Right atrium auricular region (tissue), 2 donors: ENCODE results near the gene B4GALT7. TPM values are rescaled to one million over a fixed set of nuclear protein-coding genes. Genes with fewer than 3 reads are reported as not detected.

Experiments
- DNase-seq: peaks from one replicate; pipeline ENCODE4 v3.0.0-alpha.2; 2019; ENCODE audit warnings: low spot score
- H3K27ac ChIP-seq, 2 donors: fragments of 200-600 bp; sonication (generic); 1 replicate in 1 of 2; 2 replicates in 1 of 2; pipeline ENCODE4 v1.5.1; 2016 to 2019
- H3K27me3 ChIP-seq, 2 donors: fragments of 200-600 bp; sonication (generic); one replicate each; pipeline versions ENCODE4 v1.5.1 to v1.6.0; 2017 to 2019
- H3K36me3 ChIP-seq: fragments of 200-600 bp; sonication (generic); one replicate; pipeline ENCODE4 v1.5.1; 2016
- H3K4me1 ChIP-seq, 2 donors: fragments of 200-600 bp; sonication (generic); one replicate each; pipeline versions ENCODE4 v1.5.1 to v1.6.0; 2017 to 2019
- H3K4me3 ChIP-seq, 2 donors: fragments of 200-600 bp; sonication (generic); 1 replicate in 1 of 2; 2 replicates in 1 of 2; pipeline ENCODE4 v1.5.1; 2017 to 2019; ENCODE audit warnings: mild to moderate bottlenecking in 1 of 2, moderate library complexity in 1 of 2
- H3K9me3 ChIP-seq, 2 donors: fragments of 200-600 bp; sonication (generic); one replicate each; pipeline ENCODE4 v1.5.1; 2019
- CTCF ChIP-seq, 2 donors: fragments of 200-600 bp; sonication (generic); IDR thresholded peaks; one replicate each; pipeline ENCODE4 v1.5.1; 2019; ENCODE audit warnings: antibody characterized with exemption in 2 of 2
- total RNA-seq, 2 donors: library from RNA; depleted of rRNA; stranded (reverse); fragments of >200 nt; gene quantifications; one replicate each; pipeline ENCODE4 v1.1.0, GENCODE V29; 2016

Gene B4GALT7
- total RNA-seq, 2 donors from 2014 or later: 12.2 to 21.3 TPM

DNA sequence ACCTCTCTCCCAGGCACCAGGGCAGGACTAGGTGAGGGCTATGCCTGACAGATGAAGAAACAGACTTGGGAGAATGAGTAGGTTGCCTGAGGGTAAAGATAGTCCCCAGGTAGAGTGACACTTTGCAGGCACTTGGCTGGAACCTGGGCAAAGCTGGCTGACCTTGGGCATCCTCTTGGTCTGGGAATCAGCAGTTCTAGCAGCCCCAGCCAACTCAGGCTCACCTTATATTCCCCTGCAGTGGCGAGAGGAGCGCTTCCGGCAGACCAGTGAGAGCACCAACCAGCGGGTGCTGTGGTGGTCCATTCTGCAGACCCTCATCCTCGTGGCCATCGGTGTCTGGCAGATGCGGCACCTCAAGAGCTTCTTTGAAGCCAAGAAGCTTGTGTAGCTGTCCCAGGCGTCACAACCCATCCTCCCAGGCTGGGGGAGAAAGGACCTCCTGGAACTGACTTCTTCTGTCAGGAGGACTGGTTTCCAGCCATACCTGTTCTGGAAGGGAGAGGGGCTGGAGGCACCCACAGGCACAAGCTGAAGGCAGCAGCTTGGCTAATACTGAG is 4.8 kb upstream of the B4GALT7 start:
- no peak for DNase-seq
- Histone ChIP-seq H3K27ac (no peak overlapping the region), H3K36me3 (peaks cover 37% of the 10 kb centered on the region), H3K4me3 (no peak overlapping the region), H3K27me3 (no peaks in the 10 kb centered on the region), H3K9me3 (no peaks in the 10 kb centered on the region), H3K4me1 (peaks cover 0 to 31% of the 10 kb centered on the region in 2 donors)
- no peak for TF ChIP-seq CTCF (IDR thresholded peaks at IDR 0.05)

DNA sequence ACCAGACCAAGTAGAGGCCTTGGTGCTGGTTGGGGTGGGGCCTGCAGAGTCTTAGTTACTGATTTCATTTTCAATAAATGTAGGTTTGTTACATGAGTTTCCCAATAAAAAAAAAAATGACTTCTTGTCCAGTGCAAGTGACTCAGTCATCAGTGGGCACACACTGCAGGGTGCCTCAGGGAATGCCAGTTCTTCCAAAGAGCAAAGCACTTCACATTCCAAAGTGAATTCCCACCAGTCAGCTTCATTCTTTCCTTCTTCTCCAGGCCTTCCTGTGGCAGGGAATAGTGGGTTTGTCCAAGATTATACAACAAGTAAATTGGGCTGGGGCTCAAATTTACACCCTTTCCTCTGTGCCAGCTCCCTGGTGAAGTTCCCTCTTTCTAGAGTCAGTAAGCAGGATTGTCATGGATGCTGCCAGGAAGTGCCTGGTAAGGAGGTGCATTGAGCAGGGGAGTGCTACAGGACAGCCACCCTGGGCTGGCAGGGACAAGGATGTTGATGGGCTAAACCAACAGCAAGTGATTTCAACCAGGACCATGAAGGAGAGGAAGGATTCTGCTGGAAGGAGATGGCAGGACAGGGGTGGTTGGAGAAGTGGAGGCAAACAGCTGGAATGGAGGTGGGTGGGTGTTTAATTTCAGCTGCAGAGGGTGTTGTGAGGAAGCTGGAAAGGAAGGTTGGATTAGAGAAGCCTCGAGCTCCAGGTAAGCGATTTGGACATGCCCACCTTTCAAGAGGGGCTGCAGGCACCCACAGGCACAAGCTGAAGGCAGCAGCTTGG is 3.7 kb upstream of the B4GALT7 start:
- Histone ChIP-seq H3K27ac (no peak overlapping the region), H3K9me3 (no peaks in the 10 kb centered on the region), H3K4me1 (peaks cover 0 to 38% of the 10 kb centered on the region in 2 donors), H3K36me3 (peaks cover 37% of the 10 kb centered on the region), H3K4me3 (no peak overlapping the region), H3K27me3 (no peaks in the 10 kb centered on the region)
- no peak for DNase-seq
- no peak for TF ChIP-seq CTCF (IDR thresholded peaks at IDR 0.05)

- no peak for TF ChIP-seq CTCF (IDR thresholded peaks at IDR 0.05)
- no peak overlapping the region for H3K4me3 ChIP-seq
- no peaks in the 10 kb centered on the region for H3K27me3 ChIP-seq
- peaks cover 0 to 39% of the 10 kb centered on the region in 2 donors for H3K4me1 ChIP-seq
- no peak for DNase-seq
- H3K36me3 ChIP-seq: peaks cover 37% of the 10 kb centered on the region
- no peak overlapping the region for H3K27ac ChIP-seq
- no peaks in the 10 kb centered on the region for H3K9me3 ChIP-seq
These were observed 3.1 kb upstream of the B4GALT7 start for GRCh38 chr5:177596775-177597238.

GRCh38 chr5:177598477-177598876 is 1.5 kb upstream of the B4GALT7 start:
- Histone ChIP-seq H3K4me3 (no peak overlapping the region), H3K9me3 (no peaks in the 10 kb centered on the region), H3K27ac (no peak overlapping the region), H3K27me3 (no peaks in the 10 kb centered on the region), H3K4me1 (peaks cover 0 to 33% of the 10 kb centered on the region in 2 donors), H3K36me3 (peaks cover 34% of the 10 kb centered on the region)
- TF ChIP-seq CTCF (IDR thresholded peaks at IDR 0.05): no peak
- DNase-seq: no peak

GRCh38 chr5:177600508-177601018 is 631 bp downstream of the B4GALT7 start:
- Histone ChIP-seq H3K36me3 (peaks cover 13% of the 10 kb centered on the region), H3K27ac (peak overlapping the region; percentile 82 to 93), H3K4me1 (peaks cover 0 to 25% of the 10 kb centered on the region in 2 donors), H3K9me3 (no peaks in the 10 kb centered on the region), H3K27me3 (no peaks in the 10 kb centered on the region), H3K4me3 (peak overlapping the region; percentile 89 to 94)
- DNase-seq: no peak
- TF ChIP-seq CTCF (IDR thresholded peaks at IDR 0.05): no peak
